Inflammatory macrophage treated with lipopolysaccharide for 1 hour (primary cell): ENCODE results near the gene TNFAIP1.
A peak's percentile ranks its signal among the peaks of the same experiment; 100 is the strongest.
"Not testable (repeated sequence)": the region's sequence is repeated elsewhere in the genome, so short reads cannot be mapped to it uniquely, and the experiment has no call there.

Source experiments
- DNase-seq, 2 donors: peaks; one replicate each; pipeline ENCODE4 v3.0.0-alpha.2; 2020 to 2022

The TNFAIP1 gene

GRCh38 chr17:28335201-28335958, at the start of gene TNFAIP1, which contains the start of gene IFT20:
Gene TNFAIP1, plus strand, starts transcription at chr17:28335761. Its CDS starts 3,761 bp downstream, at chr17:28339522.
Gene IFT20, minus strand, starts transcription at chr17:28335472. Its CDS starts 3,487 bp downstream, at chr17:28331985.
- DNase-seq, result peak; percentile 98 to 100

- no peak for DNase-seq
Measured at GRCh38 chr17:28285965-28286364, 49.6 kb upstream of the TNFAIP1 start.

GRCh38 chr17:28290703-28291102, 44.9 kb upstream of the TNFAIP1 start:
- no peak for DNase-seq

- DNase-seq, result no peak
Measured at GRCh38 chr17:28291780-28292330, 43.7 kb upstream of the TNFAIP1 start.

GRCh38 chr17:28292878-28293277, 42.7 kb upstream of the TNFAIP1 start:
- DNase-seq, result not testable (repeated sequence)

GRCh38 chr17:28293994-28294393, 41.6 kb upstream of the TNFAIP1 start:
- DNase-seq, result peak in 1 of 2 donors; percentile 1

GRCh38 chr17:28295677-28296578, 39.6 kb upstream of the TNFAIP1 start:
- no peak for DNase-seq

GRCh38 chr17:28298449-28298848, 37.1 kb upstream of the TNFAIP1 start:
- DNase-seq, result no peak

GRCh38 chr17:28306954-28307401, 28.6 kb upstream of the TNFAIP1 start:
- DNase-seq, result no peak

GRCh38 chr17:28313841-28314240, 21.7 kb upstream of the TNFAIP1 start:
- no peak for DNase-seq

GRCh38 chr17:28315846-28316705, 19.5 kb upstream of the TNFAIP1 start:
- no peak for DNase-seq

- no peak for DNase-seq
Measured at GRCh38 chr17:28317099-28317965, 18.2 kb upstream of the TNFAIP1 start.

GRCh38 chr17:28317966-28318758, 17.4 kb upstream of the TNFAIP1 start:
- DNase-seq, result no peak

- peak; percentile 97 to 98 for DNase-seq
Measured at GRCh38 chr17:28318759-28319597, 16.6 kb upstream of the TNFAIP1 start, which contains the start of gene TMEM97. Gene TMEM97, plus strand, starts transcription at chr17:28319200. Its CDS starts 40 bp downstream, at chr17:28319240.

- DNase-seq, result peak in 1 of 2 donors; percentile 2
Measured at GRCh38 chr17:28319598-28319935, 16.0 kb upstream of the TNFAIP1 start.

- DNase-seq, result no peak
Measured at GRCh38 chr17:28320215-28321061, 15.1 kb upstream of the TNFAIP1 start.

- no peak for DNase-seq
Measured at GRCh38 chr17:28324267-28324745, 11.3 kb upstream of the TNFAIP1 start.

GRCh38 chr17:28324781-28325180, 10.8 kb upstream of the TNFAIP1 start:
- DNase-seq, result peak; percentile 50 to 56
